AG04450 (cell line): ENCODE measurements around the gene KRT74. TPM values are rescaled to one million over a fixed set of nuclear protein-coding genes. Genes with fewer than 3 reads are reported as not detected.

Experiments used
- CTCF ChIA-PET: fragments of 300-600, 350-600 bp; formaldehyde crosslinking; extraction: SDS; loops from one replicate; lab custom pipeline; 2022; ENCODE audit warnings: antibody characterized with exemption, inconsistent platforms; lab: Charles Lee
- POLR2A ChIA-PET: fragments of 350-600 bp; formaldehyde crosslinking; extraction: SDS; loops from one replicate; lab custom pipeline; 2021; ENCODE audit warnings: antibody characterized with exemption, inconsistent platforms; lab: Yijun Ruan, JAX
- DNase-seq: peaks from one replicate; pipeline ENCODE4 v3.0.0-alpha.2; 2011; ENCODE audit warnings: low read depth, low spot score
- H3K27ac ChIP-seq: one replicate; pipeline ENCODE4 v1.5.1; 2012; ENCODE audit warnings: low read depth, low read length, control low read depth
- H3K27me3 ChIP-seq: one replicate; pipeline ENCODE4 v1.6.0; 2012; ENCODE audit warnings: low read length; ENCODE audit not compliant: control insufficient read depth, insufficient read depth
- H3K4me3 ChIP-seq: 2 replicates; pipeline ENCODE4 v1.5.1; 2011; ENCODE audit warnings: mild to moderate bottlenecking, low read depth, low read length, control low read depth
- H3K9me3 ChIP-seq: 2 replicates; pipeline ENCODE4 v1.5.1; 2012; ENCODE audit warnings: low read length; ENCODE audit not compliant: control insufficient read depth, insufficient read depth
- polyA minus RNA-seq: library from RNA; depleted of rRNA, polyadenylated mRNA; stranded (reverse); fragments of >200 nt; gene quantifications from 2 replicates; pipeline ENCODE4 v1.2.3, GENCODE V29; 2011; rRNA and poly(A)+ RNA removed
- polyA plus RNA-seq: library from polyadenylated mRNA; depleted of rRNA; stranded (reverse); fragments of >200 nt; gene quantifications from 2 replicates; pipeline ENCODE4 v1.2.3, GENCODE V29; 2011; rRNA removed
- TF ChIP-seq, protein P1 (sequence below): IDR thresholded peaks from 2 replicates; pipeline ENCODE4 v1.5.1; 2011; ENCODE audit warnings: low read depth, low read length, control low read depth, inconsistent platforms

Gene KRT74
- polyA plus RNA-seq (not detected in 2 replicates), polyA minus RNA-seq (not detected in 2 replicates)

DNA sequence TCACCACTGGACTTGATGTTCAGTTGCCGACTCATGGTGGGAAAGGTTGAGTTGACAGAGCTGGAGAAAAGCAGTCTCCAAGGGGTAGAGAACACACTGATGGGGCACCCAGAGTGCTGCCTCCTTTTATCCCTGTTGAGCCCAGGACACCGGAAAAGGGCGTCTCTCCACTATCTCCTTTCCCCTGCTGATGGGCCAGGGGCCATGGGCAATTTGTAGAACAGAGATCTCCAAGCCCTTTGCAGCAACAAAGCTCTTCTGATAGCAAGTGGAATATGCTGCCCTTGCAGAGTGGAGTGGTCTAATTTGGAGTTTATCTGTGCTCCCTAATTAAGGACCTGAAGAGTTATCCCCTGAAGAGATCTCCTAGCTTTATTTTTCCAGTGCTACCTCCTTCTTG lies at the start of gene KRT74:
KRT74 (minus strand) TSS at position 101 of the 400 bp plus-strand sequence; CDS start at position 35, 66 bp downstream.
- Histone ChIP-seq H3K27me3 (peaks cover 19% of the 10 kb centered on the region), H3K27ac (no peak within 1 kb of the TSS), H3K4me3 (no peak within 1 kb of the TSS), H3K9me3 (no peaks in the 10 kb centered on the region)
- DNase-seq, result no peak
- TF ChIP-seq, protein P1, sequence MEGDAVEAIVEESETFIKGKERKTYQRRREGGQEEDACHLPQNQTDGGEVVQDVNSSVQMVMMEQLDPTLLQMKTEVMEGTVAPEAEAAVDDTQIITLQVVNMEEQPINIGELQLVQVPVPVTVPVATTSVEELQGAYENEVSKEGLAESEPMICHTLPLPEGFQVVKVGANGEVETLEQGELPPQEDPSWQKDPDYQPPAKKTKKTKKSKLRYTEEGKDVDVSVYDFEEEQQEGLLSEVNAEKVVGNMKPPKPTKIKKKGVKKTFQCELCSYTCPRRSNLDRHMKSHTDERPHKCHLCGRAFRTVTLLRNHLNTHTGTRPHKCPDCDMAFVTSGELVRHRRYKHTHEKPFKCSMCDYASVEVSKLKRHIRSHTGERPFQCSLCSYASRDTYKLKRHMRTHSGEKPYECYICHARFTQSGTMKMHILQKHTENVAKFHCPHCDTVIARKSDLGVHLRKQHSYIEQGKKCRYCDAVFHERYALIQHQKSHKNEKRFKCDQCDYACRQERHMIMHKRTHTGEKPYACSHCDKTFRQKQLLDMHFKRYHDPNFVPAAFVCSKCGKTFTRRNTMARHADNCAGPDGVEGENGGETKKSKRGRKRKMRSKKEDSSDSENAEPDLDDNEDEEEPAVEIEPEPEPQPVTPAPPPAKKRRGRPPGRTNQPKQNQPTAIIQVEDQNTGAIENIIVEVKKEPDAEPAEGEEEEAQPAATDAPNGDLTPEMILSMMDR, result no peak
- ChIA-PET CTCF (no interaction called here), POLR2A (no interaction called here)

DNA sequence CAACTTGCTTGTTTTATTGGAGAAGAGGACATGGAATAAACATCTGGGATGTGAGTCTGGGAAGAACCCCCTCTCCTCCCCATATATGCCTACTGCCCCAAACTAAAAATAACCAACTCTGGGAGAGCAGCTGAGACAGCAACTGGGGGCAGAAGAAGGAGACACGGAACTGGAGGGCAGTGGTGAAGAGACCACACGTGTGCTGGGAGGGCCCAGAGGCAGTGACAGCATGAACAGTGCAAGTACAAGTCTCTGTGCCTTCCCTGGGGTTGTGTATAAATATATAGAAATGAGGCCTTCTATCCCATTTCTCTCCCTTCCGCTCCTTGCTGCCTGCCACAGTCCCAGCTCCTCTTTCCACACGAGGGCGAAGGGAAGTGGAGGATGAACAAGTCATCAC lies 48.7 kb upstream of the KRT74 start:
- ChIA-PET CTCF (no interaction called here), POLR2A (no interaction called here)

DNA sequence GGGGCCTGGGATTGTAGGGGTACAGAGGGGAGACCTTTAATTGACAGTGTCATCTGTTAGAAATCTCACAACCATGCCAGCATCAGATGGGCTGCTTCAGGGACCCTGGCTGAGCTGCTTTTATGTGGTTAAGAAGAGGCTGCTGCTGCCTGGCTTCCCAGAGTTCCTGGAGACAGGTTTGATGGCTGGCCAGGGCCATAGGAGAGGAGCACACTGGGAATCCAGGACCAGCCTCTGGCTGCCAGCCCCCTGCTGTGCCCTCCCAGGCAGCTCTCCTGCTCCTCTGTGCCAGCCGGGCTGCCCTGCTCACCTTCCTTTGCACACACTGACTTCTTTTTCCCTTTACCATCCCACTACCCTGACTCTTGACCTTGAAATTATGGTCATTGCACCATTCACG lies 45.2 kb upstream of the KRT74 start:
- ChIA-PET CTCF (no interaction called here), POLR2A (no interaction called here)
- H3K27ac ChIP-seq, result no peak overlapping the region
- no peak for DNase-seq
- H3K27me3 ChIP-seq, result peaks cover 13% of the 10 kb centered on the region
- no peak overlapping the region for H3K4me3 ChIP-seq
- H3K9me3 ChIP-seq, result no peaks in the 10 kb centered on the region
- TF ChIP-seq, protein P1, result no peak

More for the DNA sequence above, 48.7 kb upstream of the KRT74 start:
- TF ChIP-seq, protein P1, result no peak
- no peak overlapping the region for H3K4me3 ChIP-seq
- H3K9me3 ChIP-seq, result no peaks in the 10 kb centered on the region
- peaks cover 12% of the 10 kb centered on the region for H3K27me3 ChIP-seq
- H3K27ac ChIP-seq, result no peak overlapping the region
- no peak for DNase-seq

DNA sequence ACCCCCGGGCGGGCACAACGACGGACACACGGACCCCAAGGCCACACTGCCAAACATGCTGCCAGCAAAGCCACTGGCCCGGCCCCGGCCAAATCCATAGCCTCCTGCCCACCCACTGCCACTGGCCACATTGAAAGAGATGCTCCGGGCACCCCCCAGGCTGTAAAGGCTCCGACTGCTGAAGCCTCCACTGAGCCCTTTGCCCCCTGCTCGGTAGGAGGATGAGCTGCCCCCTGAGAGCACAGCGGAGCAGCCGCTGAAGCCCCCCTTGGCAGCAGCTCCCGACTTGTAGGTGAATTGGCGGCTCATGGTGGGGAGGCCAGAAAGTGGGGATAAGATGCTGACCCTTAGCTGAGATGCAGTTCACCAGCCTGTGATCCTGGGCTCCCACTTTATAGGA lies 44.6 kb upstream of the KRT74 start, which contains the start of gene KRT73:
KRT73 (minus strand) TSS at position 344 of the 400 bp plus-strand sequence; CDS start at position 309, 35 bp downstream.
- TF ChIP-seq, protein P1, result no peak
- ChIA-PET POLR2A (no interaction called here), CTCF (no interaction called here)
- peaks cover 15% of the 10 kb centered on the region for H3K27me3 ChIP-seq
- no peak for DNase-seq
- no peaks in the 10 kb centered on the region for H3K9me3 ChIP-seq
- no peak within 1 kb of the TSS for H3K4me3 ChIP-seq
- H3K27ac ChIP-seq, result no peak within 1 kb of the TSS

DNA sequence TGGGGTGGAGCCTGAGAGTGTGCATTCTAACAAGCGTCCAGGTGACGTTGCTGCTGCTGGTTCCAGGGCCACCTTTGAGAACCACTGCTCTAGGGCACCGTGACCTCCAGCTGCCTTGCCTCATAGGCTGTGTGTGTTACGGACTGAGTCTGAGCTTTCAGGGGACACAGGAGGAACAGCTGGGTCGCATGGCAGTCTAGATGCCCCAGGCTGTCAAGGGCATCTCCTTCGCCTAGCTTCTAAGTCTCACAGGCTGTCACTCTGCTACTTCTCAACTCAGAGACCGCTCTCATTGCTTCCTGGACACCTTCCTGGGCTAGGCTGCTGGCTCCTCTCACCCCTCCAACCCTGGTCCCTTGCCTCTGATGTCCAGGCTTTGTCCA lies 43.8 kb upstream of the KRT74 start:
- TF ChIP-seq, protein P1, result no peak
- CTCF ChIA-PET, result no interaction called here
- peaks cover 21% of the 10 kb centered on the region for H3K27me3 ChIP-seq

More for the DNA sequence above, 43.8 kb upstream of the KRT74 start:
- POLR2A ChIA-PET, result no interaction called here
- DNase-seq, result no peak
- H3K27ac ChIP-seq, result no peak overlapping the region
- no peak overlapping the region for H3K4me3 ChIP-seq
- H3K9me3 ChIP-seq, result no peaks in the 10 kb centered on the region
